GM10847 (cell line): ENCODE results near the gene CRHR1.

Experiments used
- POLR2A ChIP-seq: IDR thresholded peaks from 2 replicates; pipeline ENCODE4 v1.6.1; 2011; ENCODE audit not compliant: insufficient read length; ENCODE audit errors: extremely low read depth

CRHR1 gene

DNA sequence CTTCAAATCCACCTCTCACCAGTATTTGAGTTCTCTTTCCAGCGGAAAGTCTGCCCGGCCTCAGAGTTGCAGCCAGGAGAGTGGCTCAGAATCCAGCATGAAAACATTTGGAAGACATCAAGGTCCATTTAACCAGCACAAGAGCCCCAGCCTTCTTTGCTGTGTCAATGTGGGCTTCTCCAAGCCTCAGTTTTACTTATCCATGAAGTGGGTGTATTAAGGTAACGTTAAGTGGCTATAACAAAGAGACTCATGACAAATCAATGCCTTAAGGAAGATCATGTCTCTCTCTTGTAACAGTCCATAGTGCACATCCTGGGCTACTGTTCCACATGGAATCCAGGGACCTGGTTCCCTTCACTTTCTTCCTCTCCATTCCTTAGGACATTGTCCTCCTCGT lies 59.6 kb downstream of the CRHR1 start:
- TF ChIP-seq POLR2A = no peak

DNA sequence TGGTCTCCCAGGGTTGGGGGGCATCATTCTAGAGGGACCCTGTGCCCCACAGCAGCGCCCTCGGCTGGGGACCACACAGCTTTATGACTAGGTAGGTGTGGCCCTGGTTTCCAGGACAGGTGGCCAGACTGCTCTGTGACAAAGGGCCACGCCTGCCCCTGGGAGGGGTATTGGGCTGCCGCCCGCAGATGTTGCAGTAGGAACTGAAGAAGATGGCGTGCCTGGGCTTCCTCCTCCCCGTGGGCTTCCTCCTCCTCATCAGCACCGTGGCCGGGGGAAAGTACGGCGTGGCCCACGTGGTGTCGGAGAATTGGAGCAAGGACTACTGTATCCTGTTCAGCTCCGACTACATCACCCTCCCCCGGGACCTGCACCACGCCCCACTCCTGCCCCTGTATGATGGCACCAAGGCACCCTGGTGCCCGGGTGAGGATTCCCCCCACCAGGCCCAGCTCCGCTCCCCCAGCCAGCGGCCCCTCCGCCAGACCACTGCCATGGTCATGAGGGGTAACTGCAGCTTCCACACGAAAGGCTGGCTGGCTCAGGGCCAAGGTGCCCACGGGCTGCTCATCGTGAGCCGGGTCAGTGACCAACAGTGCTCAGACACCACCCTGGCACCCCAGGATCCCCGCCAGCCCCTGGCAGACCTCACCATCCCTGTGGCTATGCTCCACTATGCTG lies 60.7 kb downstream of the CRHR1 start, which contains the start of gene SPPL2C:
SPPL2C (plus strand) TSS at position 187 of the 681 bp plus-strand sequence; CDS start at position 213, 26 bp downstream.
- TF ChIP-seq POLR2A = no peak

DNA sequence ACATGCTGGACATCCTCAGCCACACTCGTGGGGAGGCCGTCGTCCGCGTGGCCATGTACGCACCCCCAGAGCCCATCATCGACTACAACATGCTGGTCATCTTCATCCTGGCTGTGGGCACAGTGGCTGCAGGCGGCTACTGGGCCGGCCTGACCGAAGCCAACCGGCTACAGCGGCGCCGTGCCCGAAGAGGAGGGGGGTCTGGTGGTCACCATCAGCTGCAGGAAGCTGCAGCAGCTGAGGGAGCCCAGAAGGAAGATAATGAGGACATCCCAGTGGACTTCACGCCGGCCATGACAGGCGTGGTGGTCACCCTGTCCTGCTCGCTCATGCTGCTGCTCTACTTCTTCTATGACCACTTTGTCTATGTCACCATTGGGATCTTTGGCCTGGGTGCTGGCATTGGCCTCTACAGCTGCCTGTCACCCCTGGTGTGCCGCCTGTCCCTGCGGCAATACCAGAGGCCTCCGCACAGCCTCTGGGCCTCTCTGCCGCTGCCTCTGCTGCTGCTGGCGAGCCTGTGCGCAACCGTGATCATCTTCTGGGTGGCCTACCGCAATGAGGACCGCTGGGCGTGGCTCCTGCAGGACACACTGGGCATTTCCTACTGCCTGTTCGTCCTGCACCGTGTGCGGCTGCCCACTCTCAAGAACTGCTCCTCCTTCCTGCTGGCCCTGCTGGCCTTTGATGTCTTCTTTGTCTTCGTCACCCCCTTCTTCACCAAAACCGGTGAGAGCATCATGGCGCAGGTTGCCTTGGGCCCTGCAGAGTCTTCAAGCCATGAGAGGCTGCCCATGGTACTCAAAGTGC lies 61.5 kb downstream of the CRHR1 start:
- TF ChIP-seq POLR2A = no peak

DNA sequence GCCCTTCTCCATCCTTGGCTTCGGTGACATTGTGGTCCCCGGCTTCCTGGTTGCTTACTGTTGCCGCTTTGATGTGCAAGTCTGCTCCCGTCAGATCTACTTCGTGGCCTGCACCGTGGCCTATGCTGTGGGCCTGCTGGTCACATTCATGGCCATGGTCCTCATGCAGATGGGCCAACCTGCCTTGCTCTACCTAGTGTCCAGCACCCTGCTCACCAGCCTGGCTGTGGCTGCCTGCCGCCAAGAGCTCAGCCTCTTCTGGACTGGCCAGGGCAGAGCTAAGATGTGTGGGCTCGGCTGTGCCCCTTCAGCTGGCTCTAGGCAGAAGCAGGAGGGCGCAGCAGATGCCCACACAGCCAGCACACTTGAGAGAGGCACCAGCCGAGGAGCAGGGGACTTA lies 62.1 kb downstream of the CRHR1 start:
- no peak for TF ChIP-seq POLR2A

DNA sequence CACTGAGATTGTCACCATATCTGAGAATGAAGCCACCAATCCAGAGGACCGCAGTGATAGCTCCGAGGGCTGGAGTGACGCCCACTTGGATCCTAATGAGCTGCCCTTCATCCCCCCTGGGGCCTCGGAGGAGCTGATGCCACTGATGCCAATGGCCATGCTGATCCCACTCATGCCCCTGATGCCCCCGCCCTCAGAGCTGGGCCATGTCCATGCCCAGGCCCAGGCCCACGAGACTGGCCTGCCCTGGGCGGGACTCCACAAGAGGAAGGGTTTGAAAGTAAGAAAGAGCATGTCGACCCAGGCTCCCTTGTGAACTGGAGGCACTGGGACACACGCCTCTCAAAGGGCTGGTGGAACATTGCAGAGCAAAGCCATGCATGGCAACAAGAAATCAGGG lies 62.5 kb downstream of the CRHR1 start:
- no peak for TF ChIP-seq POLR2A

DNA sequence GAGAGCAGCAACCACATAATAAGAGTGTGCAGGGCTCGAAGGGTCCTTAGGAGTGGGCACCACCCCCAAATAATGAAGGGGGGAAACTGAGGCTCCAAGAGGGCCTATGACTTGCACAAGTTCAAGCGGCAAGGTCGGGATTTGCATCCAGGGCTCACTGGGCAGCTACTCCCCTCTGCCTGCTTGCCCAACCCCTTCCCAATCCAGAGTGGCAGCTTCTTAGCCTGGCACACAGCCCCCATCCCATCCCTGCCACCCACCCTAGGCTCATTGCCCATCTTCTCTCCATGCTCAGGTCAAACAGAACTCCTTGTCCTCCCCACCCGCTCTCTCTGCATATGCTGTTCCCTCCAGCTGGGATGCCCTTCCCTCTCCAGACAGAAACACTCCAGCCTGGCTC lies 63.0 kb downstream of the CRHR1 start:
- TF ChIP-seq POLR2A = no peak

DNA sequence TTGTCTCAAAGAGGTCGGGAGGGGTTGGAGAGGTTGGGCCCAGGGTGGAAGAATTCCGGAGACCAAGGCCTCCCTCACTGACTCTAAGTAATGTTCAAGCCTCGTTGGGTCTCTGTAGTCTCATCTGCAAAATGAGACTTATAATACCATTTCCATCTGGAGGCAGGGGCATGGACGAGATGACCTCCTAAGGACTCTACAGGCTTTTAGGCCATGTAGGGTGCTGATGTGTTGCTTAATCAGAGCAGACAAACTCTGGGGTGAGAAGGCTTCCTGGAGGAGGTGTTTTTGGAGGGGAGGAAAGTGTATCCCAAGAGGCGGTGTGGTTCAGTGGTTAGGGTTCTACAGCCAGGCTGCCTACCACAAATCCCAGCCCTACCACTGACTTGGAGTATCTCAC lies 63.6 kb downstream of the CRHR1 start:
- TF ChIP-seq POLR2A = no peak

DNA sequence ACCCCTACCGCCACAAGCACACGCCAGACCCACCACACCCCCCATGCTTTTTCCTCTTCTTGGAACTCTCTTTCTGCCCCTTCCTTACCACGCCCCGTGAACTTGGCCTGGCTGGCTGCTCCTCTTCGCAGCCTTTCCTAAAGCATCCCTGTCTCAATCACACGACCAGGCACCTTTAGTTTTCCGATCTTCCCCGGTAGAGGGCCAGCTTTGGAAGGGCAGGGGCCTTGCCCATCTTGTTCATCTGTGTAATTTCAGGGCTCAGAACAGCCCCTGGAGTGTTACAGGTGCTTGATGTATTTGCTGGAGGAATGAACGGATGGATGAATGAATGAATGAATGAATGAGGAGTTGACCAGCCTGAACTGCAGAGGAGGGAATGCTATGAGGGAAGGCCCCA lies 64.3 kb downstream of the CRHR1 start:
- no peak for TF ChIP-seq POLR2A

DNA sequence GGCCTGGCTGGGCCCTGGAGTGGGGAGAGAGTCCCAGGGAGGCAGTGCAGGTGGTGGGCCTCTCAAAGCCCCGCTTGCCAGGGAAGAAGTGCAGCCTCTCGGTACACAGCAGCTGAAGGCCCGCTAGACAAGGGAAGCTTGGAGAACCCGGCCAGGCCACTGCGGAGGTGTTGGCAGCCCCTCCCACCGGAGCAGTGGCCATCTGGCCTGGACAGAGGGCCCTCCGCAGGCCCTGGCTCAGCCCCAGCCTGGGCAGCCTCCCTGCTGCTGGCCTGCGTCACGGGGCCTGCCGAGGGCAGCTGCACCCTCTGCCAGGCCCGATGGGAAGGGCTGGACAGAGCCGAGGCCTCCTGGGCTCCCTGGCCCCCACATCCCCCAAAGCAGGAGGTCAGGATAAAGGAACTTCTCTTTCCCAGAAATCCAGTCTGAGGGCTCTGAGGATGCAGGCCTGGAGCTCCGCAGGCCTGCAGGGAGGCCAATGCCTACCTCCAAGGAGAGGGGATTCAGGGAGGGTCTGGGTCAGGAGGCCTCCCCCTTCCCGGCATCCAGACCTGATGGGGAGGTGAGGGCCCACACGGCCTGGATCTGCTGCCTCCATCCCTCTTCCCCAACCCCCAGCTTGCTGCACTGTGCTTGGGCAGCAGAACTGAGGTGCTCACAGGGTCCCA lies 64.9 kb downstream of the CRHR1 start:
- TF ChIP-seq POLR2A = no peak

DNA sequence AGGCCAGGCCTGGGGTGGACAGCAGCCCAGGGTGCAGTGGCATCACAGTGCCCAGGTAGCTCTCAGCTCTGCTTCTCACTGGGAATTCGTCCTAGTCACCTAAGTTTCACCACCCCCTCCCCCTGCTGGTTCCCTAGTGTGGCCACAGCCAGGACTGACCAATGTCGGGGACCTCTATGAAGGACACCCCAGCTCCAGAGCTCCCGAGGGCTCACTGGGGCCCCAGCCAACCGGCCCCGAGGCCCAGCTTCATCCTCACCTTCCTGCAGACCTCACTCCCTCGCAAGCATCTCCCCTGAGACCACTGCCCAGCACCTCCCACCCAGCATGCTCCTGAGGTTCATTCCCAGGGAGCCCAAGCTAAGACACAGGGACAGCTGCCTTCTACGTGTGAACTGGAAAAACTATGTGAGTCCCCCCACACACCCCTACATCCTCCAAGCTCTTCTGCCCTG lies 65.4 kb downstream of the CRHR1 start:
- TF ChIP-seq POLR2A = no peak

DNA sequence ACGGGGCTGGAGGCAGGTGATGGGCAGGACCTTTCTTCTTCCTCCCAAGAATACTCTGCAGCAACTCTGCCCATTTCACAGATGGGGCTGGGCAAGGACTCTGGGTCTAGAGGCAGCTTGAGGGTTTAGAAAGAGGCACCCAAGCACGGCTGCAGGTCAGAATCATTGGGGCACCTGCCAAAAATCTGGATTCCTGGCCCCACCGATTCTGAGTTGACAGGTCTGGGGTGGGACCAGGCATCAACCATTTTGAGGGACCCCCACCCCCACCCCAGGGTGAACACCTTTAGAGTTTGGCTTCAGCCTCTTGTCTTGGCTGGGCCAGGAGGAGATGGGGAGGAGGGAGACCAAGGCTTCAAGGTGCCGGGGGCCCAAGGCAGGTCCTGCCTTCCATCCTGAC lies 65.9 kb downstream of the CRHR1 start:
- TF ChIP-seq POLR2A = no peak

DNA sequence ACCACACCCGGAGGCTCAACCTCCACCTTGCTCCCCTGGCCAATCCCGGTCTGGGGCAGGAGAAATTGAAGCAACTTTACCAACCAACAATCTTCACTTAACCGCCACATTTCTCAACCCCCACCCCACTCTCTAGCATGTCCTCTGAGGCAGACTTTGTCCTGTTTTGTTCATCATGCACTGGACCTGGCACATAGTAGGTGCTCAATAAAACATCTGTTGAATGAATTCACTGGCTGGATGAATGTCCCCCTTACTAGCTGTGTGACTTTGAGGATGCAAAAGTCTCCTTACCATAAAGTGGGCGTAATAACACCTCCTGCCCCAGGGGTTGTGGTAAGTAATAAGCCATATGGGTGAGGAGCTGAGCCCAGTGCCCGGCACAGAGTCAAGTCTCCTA lies 66.3 kb downstream of the CRHR1 start:
- no peak for TF ChIP-seq POLR2A

DNA sequence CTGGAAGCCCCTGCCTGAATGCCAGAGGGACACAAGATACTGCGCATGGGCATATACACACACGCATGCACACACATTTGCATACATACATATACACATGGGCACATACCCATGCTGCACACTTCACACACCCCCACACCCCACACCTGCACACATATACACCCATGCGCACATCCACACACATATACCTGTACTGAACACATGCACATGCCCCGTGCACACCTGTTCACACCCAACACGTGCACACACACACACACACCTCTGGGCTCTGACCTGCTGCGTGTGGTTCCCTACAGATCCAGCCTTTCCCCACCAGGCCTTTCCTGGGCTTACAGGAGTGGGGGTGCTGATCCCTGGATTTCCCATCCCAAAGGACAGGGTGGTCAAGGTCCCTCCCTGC lies 66.9 kb downstream of the CRHR1 start:
- TF ChIP-seq POLR2A = no peak

DNA sequence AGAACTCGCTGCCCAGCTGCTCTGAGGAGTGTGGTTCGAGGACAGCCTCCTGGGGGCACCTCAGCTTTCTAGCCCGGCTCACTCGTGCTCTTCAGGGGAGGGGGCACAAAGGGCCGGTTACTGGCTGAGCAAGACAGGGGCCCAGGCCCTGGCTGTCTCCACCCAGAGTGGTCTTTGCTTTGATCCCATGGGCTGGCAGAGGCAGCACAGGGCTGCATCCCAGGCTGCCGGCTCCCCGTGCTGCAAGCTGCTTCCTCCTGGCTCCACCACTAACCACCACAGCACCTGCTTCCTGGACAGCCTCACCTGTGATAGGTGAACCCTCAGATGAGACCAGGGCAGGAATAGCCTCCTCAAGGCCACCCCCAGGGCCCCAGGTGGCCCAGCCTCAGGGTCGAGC lies 67.3 kb downstream of the CRHR1 start:
- no peak for TF ChIP-seq POLR2A

DNA sequence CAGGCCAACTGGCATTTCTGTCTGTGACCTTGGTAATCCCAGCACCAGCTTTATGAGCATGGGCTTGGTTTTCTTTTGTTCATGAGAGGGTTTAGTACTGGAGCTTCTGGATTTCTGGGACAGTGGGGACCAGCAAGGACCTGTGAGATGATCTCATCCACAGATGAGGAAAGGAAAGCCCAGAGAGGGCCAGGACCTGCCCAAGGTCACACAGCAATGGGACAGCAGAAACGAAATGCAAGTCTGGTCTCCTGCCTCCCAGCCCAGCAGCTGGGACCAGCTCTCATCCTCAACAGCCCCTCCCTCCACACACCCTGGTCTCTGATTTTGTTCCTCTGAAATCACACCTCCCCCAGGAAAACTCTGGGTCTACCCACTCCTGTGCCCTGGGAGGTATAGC lies 67.8 kb downstream of the CRHR1 start:
- TF ChIP-seq POLR2A = no peak
